ENCODE results near the gene KCTD7.
"Not testable (repeated sequence)": the region's sequence is repeated elsewhere in the genome, so short reads cannot be mapped to it uniquely, and the experiment has no call there.

The KCTD7 gene

DNA sequence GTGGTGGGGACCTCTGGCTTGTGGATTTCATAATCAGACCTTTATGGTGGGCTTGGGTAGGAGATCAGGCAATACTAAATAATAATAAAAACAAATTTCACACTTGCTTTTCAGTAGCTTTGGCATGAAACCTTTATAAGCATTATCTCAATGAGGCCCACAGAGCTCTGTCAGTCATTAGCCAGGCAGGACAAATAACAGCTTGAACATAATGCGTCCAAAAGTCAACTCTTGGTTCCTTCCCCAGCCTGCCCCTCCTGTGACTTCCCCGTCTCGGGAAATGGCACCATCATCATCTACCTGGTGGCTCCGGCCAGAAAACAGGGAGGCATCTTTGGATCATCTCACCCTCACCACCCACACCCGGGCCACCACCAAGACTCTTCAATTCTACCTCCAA is 40.8 kb downstream of the KCTD7 start:
- Histone ChIP-seq H3K27me3 (ENCODE audit: control insufficient read depth in 1 of 2, insufficient read depth in 2 of 2, low read length in 2 of 2) (no peaks in the 10 kb centered on the region), H3K27ac (ENCODE audit: low read length) (no peak overlapping the region), H3K4me1 (ENCODE audit: control insufficient read depth, insufficient read depth, low read length) (peaks cover 3% of the 10 kb centered on the region), H3K9ac (ENCODE audit: low read length in 2 of 2) (no peak overlapping the region), H3K36me3 (ENCODE audit: control insufficient read depth in 2 of 2, insufficient read depth in 2 of 2, low read length in 2 of 2) (no peaks in the 10 kb centered on the region), H3K9me3 (ENCODE audit: control insufficient read depth in 2 of 2, low read length in 2 of 2) (no peaks in the 10 kb centered on the region), H3K4me3 (ENCODE audit: low read length in 2 of 2) (no peak overlapping the region)

DNA sequence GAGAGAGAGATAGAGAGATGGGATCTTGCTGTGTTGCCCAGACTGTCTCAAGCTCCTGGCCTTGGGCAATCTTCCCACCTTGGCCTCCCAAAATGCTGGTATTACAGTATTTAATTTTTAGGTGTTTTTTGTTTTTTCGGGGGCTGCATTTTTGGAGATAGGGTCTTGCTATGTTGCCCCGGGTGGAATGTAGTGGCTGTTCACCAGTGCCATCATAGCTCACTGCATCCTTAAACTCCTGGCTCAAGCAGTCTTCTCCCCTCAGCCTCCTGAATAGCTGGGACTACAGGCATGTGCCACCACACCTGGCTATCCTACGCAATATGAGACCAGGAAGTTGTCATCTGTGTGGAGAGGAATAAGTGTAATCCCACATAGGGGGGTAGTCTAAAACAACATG is 42.4 kb downstream of the KCTD7 start:
- Histone ChIP-seq H3K9ac (ENCODE audit: low read length in 2 of 2) (no peak overlapping the region), H3K36me3 (ENCODE audit: control insufficient read depth in 2 of 2, insufficient read depth in 2 of 2, low read length in 2 of 2) (no peaks in the 10 kb centered on the region), H3K27ac (ENCODE audit: low read length) (no peak overlapping the region), H3K4me1 (ENCODE audit: control insufficient read depth, insufficient read depth, low read length) (no peaks in the 10 kb centered on the region), H3K9me3 (ENCODE audit: control insufficient read depth in 2 of 2, low read length in 2 of 2) (no peaks in the 10 kb centered on the region), H3K4me3 (ENCODE audit: low read length in 2 of 2) (no peak overlapping the region), H3K27me3 (ENCODE audit: control insufficient read depth in 1 of 2, insufficient read depth in 2 of 2, low read length in 2 of 2) (no peaks in the 10 kb centered on the region)

DNA sequence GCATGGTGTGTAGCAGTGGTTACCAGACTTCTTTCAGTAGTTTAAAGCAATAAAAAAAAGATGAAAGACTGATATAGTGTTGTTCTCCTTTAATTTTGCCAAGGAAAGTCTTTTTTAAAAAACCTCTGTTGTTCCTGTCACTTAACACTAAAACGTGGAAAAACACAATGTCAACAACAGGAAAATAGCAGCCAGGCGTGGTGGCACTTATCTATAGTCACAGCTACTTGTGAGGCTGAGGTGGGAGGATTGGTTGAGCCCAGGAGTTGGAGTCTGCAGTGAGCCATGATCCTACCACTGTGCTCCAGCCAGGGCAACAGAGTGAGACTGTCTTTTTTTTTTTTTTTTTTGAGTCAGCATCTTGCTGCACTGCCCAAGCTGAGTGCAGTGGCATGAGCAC is 42.8 kb downstream of the KCTD7 start:
- H3K27ac ChIP-seq (ENCODE audit: low read length); H3K36me3 ChIP-seq (ENCODE audit: control insufficient read depth in 2 of 2, insufficient read depth in 2 of 2, low read length in 2 of 2); H3K9me3 ChIP-seq (ENCODE audit: control insufficient read depth in 2 of 2, low read length in 2 of 2); H3K27me3 ChIP-seq (ENCODE audit: control insufficient read depth in 1 of 2, insufficient read depth in 2 of 2, low read length in 2 of 2); H3K9ac ChIP-seq (ENCODE audit: low read length in 2 of 2); H3K4me3 ChIP-seq (ENCODE audit: low read length in 2 of 2); H3K4me1 ChIP-seq (ENCODE audit: control insufficient read depth, insufficient read depth, low read length): not testable (repeated sequence)

DNA sequence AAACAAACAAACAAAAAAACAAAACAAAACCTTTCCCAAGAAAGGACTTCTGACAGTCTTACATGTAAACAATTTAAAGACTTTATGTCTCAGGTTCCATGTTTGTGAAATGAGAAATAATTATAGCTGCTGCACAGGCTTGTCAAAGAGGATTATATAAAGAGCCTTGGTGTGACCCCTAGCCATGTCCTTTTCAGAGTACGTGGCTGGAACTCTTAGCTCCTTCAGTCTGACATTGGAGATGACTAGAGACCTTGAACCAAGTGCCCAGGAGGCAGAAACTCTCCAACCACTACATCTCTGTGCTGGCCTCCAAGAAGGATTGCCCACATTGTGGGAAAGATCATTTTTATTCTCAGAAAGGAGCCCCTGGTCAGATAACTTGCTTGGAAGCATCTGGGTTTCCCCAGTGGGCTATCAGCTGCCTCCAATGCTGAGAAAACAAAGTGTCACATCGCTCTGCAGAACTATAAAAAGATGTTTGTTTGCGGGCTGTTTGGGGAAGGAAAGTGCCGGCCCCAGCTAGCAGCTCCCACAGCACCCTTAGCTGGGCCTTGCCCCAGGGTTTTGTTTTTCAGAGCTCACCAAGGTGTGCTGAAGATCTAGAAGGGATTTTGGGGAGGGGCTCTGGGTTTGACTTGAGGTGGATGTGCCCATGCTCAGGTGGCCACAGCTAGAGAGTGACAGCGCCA is 43.9 kb downstream of the KCTD7 start:
- H3K9ac ChIP-seq (ENCODE audit: low read length in 2 of 2); H3K4me1 ChIP-seq (ENCODE audit: control insufficient read depth, insufficient read depth, low read length); H3K4me3 ChIP-seq (ENCODE audit: low read length in 2 of 2); H3K27ac ChIP-seq (ENCODE audit: low read length); H3K9me3 ChIP-seq (ENCODE audit: control insufficient read depth in 2 of 2, low read length in 2 of 2); H3K36me3 ChIP-seq (ENCODE audit: control insufficient read depth in 2 of 2, insufficient read depth in 2 of 2, low read length in 2 of 2); H3K27me3 ChIP-seq (ENCODE audit: control insufficient read depth in 1 of 2, insufficient read depth in 2 of 2, low read length in 2 of 2): not testable (repeated sequence)

DNA sequence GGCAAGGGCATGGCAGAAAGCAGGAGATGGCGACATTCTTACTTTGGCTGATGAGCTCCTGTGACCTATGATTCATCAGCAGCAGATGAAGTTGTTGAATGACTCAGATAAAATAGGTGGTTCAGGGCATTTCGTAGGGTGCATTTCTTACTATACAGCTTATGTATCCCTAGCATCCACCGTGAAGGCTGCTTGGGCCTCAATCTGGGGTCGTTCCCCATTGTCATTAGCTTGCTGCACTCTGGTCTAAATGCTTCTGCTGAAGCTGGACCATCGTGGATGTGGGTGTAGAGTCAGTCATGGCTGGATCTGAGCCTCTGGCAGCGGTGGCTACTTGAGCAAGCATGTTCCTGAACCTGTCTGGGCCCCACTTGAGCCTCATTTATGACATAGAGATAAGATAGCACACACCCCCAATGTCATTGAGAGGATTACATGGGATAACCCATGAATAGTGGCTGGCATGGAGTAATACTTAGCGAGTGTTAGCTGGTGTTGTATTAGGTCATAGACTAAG is 44.5 kb downstream of the KCTD7 start:
- H3K4me1 ChIP-seq (ENCODE audit: control insufficient read depth, insufficient read depth, low read length); H3K27me3 ChIP-seq (ENCODE audit: control insufficient read depth in 1 of 2, insufficient read depth in 2 of 2, low read length in 2 of 2); H3K9ac ChIP-seq (ENCODE audit: low read length in 2 of 2); H3K27ac ChIP-seq (ENCODE audit: low read length); H3K36me3 ChIP-seq (ENCODE audit: control insufficient read depth in 2 of 2, insufficient read depth in 2 of 2, low read length in 2 of 2); H3K9me3 ChIP-seq (ENCODE audit: control insufficient read depth in 2 of 2, low read length in 2 of 2); H3K4me3 ChIP-seq (ENCODE audit: low read length in 2 of 2): not testable (repeated sequence)

DNA sequence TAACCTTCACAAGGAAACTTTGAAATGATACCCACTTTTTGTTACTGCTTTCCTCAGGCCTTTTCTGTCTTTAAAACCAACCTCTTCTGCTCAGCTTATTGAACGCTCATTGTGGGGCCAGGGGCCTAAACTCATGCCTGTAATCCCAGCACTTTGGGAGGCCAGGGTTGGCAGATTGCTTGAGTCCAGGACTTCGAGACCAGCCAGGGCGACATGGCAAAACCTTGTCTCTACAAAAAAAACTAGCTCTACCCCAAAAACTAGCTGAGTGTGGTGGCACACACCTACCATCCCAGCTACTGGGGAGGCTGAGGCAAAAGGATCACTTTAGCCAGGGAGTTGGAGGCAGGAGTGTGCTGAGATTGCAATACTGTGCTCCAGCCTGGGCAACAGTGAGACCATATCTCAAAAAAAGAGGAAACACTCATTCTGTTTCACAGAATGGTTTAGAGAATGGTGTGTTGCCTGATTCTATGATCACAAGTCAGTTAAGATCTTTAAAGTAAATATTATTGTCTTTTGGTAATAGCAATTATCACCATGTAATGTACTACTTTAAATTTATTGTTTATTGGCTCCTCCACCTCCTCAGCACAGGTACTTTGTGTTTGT is 51.1 kb downstream of the KCTD7 start:
- no peak overlapping the region for H3K27ac ChIP-seq (ENCODE audit: low read length)
- H3K9ac ChIP-seq (ENCODE audit: low read length in 2 of 2): no peak overlapping the region
- peaks cover 12% of the 10 kb centered on the region for H3K4me1 ChIP-seq (ENCODE audit: control insufficient read depth, insufficient read depth, low read length)
- H3K36me3 ChIP-seq (ENCODE audit: control insufficient read depth in 2 of 2, insufficient read depth in 2 of 2, low read length in 2 of 2): no peaks in the 10 kb centered on the region
- no peaks in the 10 kb centered on the region for H3K9me3 ChIP-seq (ENCODE audit: control insufficient read depth in 2 of 2, low read length in 2 of 2)
- no peaks in the 10 kb centered on the region for H3K27me3 ChIP-seq (ENCODE audit: control insufficient read depth in 1 of 2, insufficient read depth in 2 of 2, low read length in 2 of 2)
- no peak overlapping the region for H3K4me3 ChIP-seq (ENCODE audit: low read length in 2 of 2)

DNA sequence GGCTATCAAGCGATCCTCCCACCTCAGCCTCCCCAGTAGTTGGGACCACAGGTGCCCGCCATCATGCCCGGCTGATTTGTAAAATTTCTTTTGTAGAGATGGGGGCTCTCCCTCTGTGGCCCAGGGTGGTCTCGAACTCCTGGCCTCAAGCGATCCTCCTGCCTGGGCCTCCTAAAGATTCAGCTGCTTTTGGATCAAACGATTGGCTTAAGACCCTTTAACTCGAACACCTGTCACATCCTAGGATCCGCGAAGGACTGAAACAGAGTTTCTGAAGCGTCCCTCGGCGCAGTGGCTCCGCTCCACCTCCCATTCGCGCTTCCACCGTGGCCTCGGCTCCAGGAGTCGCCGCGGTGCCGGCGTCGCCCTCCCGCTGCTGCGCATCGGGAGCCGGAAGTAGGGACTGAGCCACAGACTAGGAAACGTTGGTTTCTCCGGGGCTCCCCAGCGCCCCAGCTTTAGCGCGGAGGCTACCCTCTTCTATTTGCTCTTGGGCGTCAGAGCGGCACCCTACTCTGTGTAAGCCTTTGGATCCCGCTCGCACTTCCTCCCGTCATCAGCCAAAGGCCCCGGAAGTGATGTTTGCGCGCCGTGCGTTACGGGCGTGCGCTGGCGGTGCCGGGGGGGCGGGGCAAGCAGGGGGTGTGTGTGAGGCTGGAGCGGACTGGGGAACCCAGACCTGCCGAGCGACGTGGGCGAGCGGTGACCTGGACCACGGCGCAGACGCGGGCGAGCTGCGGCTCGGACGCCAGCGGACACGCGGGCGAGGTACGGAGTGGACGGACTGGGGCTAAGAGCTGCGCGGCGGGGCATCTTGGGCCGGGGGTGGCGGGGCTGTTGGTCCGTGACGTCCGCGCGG is 53.0 kb downstream of the KCTD7 start:
- Histone ChIP-seq H3K4me3 (ENCODE audit: low read length in 2 of 2) (peak overlapping the region; percentile 90 to 91), H3K27me3 (ENCODE audit: control insufficient read depth in 1 of 2, insufficient read depth in 2 of 2, low read length in 2 of 2) (no peaks in the 10 kb centered on the region), H3K9me3 (ENCODE audit: control insufficient read depth in 2 of 2, low read length in 2 of 2) (no peaks in the 10 kb centered on the region), H3K9ac (ENCODE audit: low read length in 2 of 2) (peak overlapping the region; percentile 98 to 99), H3K36me3 (ENCODE audit: control insufficient read depth in 2 of 2, insufficient read depth in 2 of 2, low read length in 2 of 2) (no peaks in the 10 kb centered on the region), H3K27ac (ENCODE audit: low read length) (peak overlapping the region; percentile 97), H3K4me1 (ENCODE audit: control insufficient read depth, insufficient read depth, low read length) (peaks cover 12% of the 10 kb centered on the region)

DNA sequence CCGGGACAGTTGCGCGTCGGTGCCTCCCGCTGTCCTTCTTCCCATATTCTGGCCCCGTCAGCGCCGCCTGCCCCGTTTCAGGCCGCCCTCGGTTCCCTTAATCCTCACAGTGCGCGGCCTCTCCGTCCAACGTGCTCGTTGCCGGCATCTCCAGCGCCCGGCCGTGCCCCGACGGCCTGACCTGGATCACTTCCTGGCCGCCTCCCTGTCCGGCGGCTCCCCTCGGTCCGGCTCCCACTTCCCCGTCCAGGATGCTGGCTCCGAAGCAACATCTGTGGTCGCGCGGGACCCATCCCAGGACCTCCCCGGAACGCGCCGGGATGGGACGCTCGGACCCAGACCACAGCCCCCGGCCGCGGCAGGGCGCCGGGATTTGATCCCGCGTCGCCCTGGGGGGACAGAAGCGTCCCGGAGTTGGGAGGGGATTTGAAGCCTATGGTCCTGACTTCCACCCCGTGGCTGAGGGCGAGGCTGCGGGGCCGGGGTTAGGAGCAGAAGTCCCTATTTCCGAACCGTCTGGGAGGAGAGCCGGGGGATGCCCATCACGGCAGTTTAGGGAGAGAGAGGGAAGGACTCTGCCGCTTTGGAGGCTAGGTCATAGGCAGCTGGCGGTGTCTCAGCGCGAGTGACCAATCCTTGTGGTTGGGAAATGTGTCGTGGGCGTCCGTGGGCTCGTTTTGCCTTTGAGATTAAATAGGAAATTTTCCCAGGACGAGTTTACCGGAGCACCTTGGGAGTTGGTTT is 53.8 kb downstream of the KCTD7 start:
- H3K4me1 ChIP-seq (ENCODE audit: control insufficient read depth, insufficient read depth, low read length): peaks cover 12% of the 10 kb centered on the region
- H3K27me3 ChIP-seq (ENCODE audit: control insufficient read depth in 1 of 2, insufficient read depth in 2 of 2, low read length in 2 of 2): no peaks in the 10 kb centered on the region
- no peaks in the 10 kb centered on the region for H3K9me3 ChIP-seq (ENCODE audit: control insufficient read depth in 2 of 2, low read length in 2 of 2)
- H3K9ac ChIP-seq (ENCODE audit: low read length in 2 of 2): peak overlapping the region; percentile 72 to 98
- H3K36me3 ChIP-seq (ENCODE audit: control insufficient read depth in 2 of 2, insufficient read depth in 2 of 2, low read length in 2 of 2): no peaks in the 10 kb centered on the region
- peak overlapping the region; percentile 90 to 91 for H3K4me3 ChIP-seq (ENCODE audit: low read length in 2 of 2)
- peak overlapping the region; percentile 97 for H3K27ac ChIP-seq (ENCODE audit: low read length)

DNA sequence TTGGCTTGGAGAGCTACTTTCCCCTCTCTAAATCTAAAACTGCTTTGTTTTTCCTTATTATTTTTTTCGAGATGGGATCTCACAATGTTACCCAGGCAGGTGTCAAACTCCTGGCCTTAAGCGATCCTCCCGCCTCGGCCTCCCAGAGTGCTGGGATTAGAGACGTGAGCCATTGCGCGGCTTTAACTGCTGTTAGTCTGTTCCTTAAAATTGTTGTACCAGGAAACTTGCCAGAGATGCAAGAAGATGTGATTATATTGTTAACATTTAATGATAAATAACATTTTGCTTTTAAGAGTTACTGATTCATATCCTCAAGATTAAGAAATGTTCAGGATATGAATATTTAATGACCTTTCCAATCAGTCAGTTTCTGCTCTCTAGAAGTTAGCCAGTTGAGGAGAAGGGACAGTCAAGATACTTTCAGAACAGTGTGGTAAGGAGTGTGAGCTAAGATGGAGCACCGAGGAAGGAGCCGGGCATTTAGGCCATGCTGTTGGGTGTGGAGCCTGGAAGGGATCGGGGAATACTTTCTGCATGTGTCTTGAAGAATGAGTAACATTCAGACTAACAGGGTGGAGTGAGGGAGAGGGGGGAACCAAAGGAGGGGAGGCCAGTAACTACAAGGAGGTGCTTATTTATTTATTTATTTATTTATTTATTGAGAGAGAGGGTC is 54.6 kb downstream of the KCTD7 start:
- H3K27me3 ChIP-seq (ENCODE audit: control insufficient read depth in 1 of 2, insufficient read depth in 2 of 2, low read length in 2 of 2); H3K9me3 ChIP-seq (ENCODE audit: control insufficient read depth in 2 of 2, low read length in 2 of 2); H3K36me3 ChIP-seq (ENCODE audit: control insufficient read depth in 2 of 2, insufficient read depth in 2 of 2, low read length in 2 of 2); H3K27ac ChIP-seq (ENCODE audit: low read length): not testable (repeated sequence)
- H3K9ac ChIP-seq (ENCODE audit: low read length in 2 of 2): peak overlapping the region in 1 of 2 donors; percentile 98
- H3K4me3 ChIP-seq (ENCODE audit: low read length in 2 of 2): peak overlapping the region; percentile 90 to 91
- H3K4me1 ChIP-seq (ENCODE audit: control insufficient read depth, insufficient read depth, low read length): peaks cover 12% of the 10 kb centered on the region

DNA sequence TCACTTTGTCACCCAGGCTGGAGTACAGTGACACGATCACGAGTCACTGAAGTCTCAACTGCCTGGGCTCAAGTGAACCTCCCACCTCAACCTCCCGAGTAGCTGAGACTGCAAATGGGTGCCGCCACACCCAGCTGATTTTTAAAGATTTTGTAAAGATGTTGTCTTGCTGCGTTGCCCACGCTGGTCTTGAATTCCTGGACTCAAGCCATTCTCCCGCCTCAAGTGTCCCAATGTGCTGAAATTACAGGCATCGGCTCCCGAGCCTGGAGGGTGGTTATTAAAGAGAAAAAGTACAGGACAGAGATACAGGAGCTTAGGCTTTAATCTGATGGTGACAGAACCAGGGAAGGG is 55.1 kb downstream of the KCTD7 start:
- Histone ChIP-seq H3K27me3 (ENCODE audit: control insufficient read depth in 1 of 2, insufficient read depth in 2 of 2, low read length in 2 of 2) (no peaks in the 10 kb centered on the region), H3K9me3 (ENCODE audit: control insufficient read depth in 2 of 2, low read length in 2 of 2) (no peaks in the 10 kb centered on the region), H3K27ac (ENCODE audit: low read length) (no peak overlapping the region), H3K36me3 (ENCODE audit: control insufficient read depth in 2 of 2, insufficient read depth in 2 of 2, low read length in 2 of 2) (no peaks in the 10 kb centered on the region), H3K4me3 (ENCODE audit: low read length in 2 of 2) (no peak overlapping the region), H3K4me1 (ENCODE audit: control insufficient read depth, insufficient read depth, low read length) (peaks cover 12% of the 10 kb centered on the region), H3K9ac (ENCODE audit: low read length in 2 of 2) (no peak overlapping the region)

Data from stomach smooth muscle (tissue), 2 donors.